Tibial nerve (tissue), 4 donors: Measurements from ENCODE around the gene RBM20.

Experiments used
- CTCF ChIP-seq, 5 experiments: fragments of 200-600 bp in 3 of 5; fragments of 450-650 bp in 2 of 5; sonication (generic) in 3 of 5; IDR thresholded peaks; one replicate each; pipeline ENCODE4 v1.5.1; 2016 to 2019; ENCODE audit warnings: antibody characterized with exemption in 5 of 5, mild to moderate bottlenecking in 3 of 5, moderate library complexity in 2 of 5
- EP300 ChIP-seq, 2 donors: sonication (generic); formaldehyde crosslinking; IDR thresholded peaks; one replicate each; pipeline ENCODE4 v1.6.1; 2017; ENCODE audit warnings: antibody characterized with exemption in 2 of 2, mild to moderate bottlenecking in 1 of 2
- POLR2A ChIP-seq, 2 donors: fragments of 450-650 bp; IDR thresholded peaks; one replicate each; pipeline ENCODE4 v1.6.1; 2017; ENCODE audit warnings: antibody characterized with exemption in 2 of 2, mild to moderate bottlenecking in 2 of 2, moderate library complexity in 2 of 2

GRCh38 chr10:110881905-110882304, 237.8 kb downstream of the RBM20 start:
- TF ChIP-seq POLR2A (IDR thresholded peaks at IDR 0.05) = no peak
- no peak for TF ChIP-seq CTCF (IDR thresholded peaks at IDR 0.05)
- TF ChIP-seq EP300 (IDR thresholded peaks at IDR 0.05) = no peak
